Measurements from ENCODE around the gene SOX5.

GRCh38 chr12:23504641-23505399 is 444.6 kb downstream of the SOX5 start:
- TF ChIP-seq NANOG (IDR thresholded peaks at IDR 0.05; ENCODE audit: borderline replicate concordance), result no peak
- TF ChIP-seq CTCF (conservative IDR thresholded peaks at IDR 0.05; ENCODE audit: low read depth in 2 of 2), result no peak
- TF ChIP-seq JUNB (IDR thresholded peaks at IDR 0.05; ENCODE audit: unreplicated experiment), result no peak
- TF ChIP-seq EZH2 (IDR thresholded peaks at IDR 0.05; ENCODE audit: low read depth, unreplicated experiment), result no peak
- TF ChIP-seq POLR2AphosphoS5 (IDR thresholded peaks at IDR 0.05; ENCODE audit: low read depth), result no peak
